Lung (tissue), 12 donors: ENCODE results near the gene ARL3. TPM values are rescaled to one million over a fixed set of nuclear protein-coding genes. Genes with fewer than 3 reads are reported as not detected.

Experiments
- ATAC-seq: fragments of 200-7000 bp; cut with Tn5 transposase; one replicate; pipeline ENCODE4 v1.9.1; 2020; ENCODE audit warnings: moderate number of reproducible peaks; ENCODE audit not compliant: insufficient read depth, low FRiP score
- DNase-seq, 3 donors: peaks; one replicate each; pipeline ENCODE4 v3.0.0-alpha.2; 2013 to 2017
- H3K27ac ChIP-seq, 2 donors: one replicate each; pipeline ENCODE4 v1.5.1; 2013; ENCODE audit warnings: mild to moderate bottlenecking in 2 of 2, moderate library complexity in 2 of 2, control low read depth in 1 of 2, inconsistent platforms in 1 of 2, low read depth in 1 of 2, low read length in 1 of 2
- H3K27me3 ChIP-seq, 3 donors: one replicate each; pipeline ENCODE4 v1.5.1; 2013; ENCODE audit warnings: low read length in 2 of 3; ENCODE audit not compliant: control insufficient read depth in 3 of 3, insufficient read depth in 3 of 3
- H3K36me3 ChIP-seq, 4 donors: one replicate each; pipeline ENCODE4 v1.5.1; 2013; ENCODE audit warnings: low read length in 4 of 4, mild to moderate bottlenecking in 1 of 4, moderate library complexity in 1 of 4; ENCODE audit not compliant: control insufficient read depth in 4 of 4, insufficient read depth in 4 of 4
- H3K4me1 ChIP-seq, 5 donors: one replicate each; pipeline ENCODE4 v1.5.1; 2013; ENCODE audit warnings: low read length in 5 of 5, mild to moderate bottlenecking in 2 of 5, moderate library complexity in 1 of 5; ENCODE audit not compliant: control insufficient read depth in 5 of 5, insufficient read depth in 5 of 5
- H3K4me3 ChIP-seq: one replicate; pipeline ENCODE4 v1.5.1; 2013; ENCODE audit warnings: mild to moderate bottlenecking, control low read depth, moderate library complexity
- H3K9ac ChIP-seq, 2 donors: one replicate each; pipeline ENCODE4 v1.5.1; 2013; ENCODE audit warnings: low read length in 2 of 2, control low read depth in 1 of 2; ENCODE audit not compliant: insufficient read depth in 1 of 2
- H3K9me3 ChIP-seq, 4 donors: one replicate each; pipeline ENCODE4 v1.5.1; 2013; ENCODE audit warnings: low read length in 3 of 4, mild to moderate bottlenecking in 1 of 4, moderate library complexity in 1 of 4; ENCODE audit not compliant: control insufficient read depth in 4 of 4, insufficient read depth in 3 of 4
- CTCF ChIP-seq: IDR thresholded peaks from 2 replicates; pipeline ENCODE4 v1.5.1; 2012; ENCODE audit warnings: mild to moderate bottlenecking; ENCODE audit errors: control extremely low read depth, extremely low read depth
- WGBS, 2 donors: extraction: QIAGEN DNeasy Blood & Tissue Kit; methylation state at CpG; one replicate each; pipeline ENCODE4 v1.1.7; 2013; 5-methylcytosine and 5-hydroxymethylcytosine counted together
- polyA plus RNA-seq, 2 donors: library from polyadenylated mRNA; stranded (reverse); fragments of 200-250 nt; gene quantifications; one replicate each; pipeline ENCODE4 v1.2.1, GENCODE V29; 2013
- total RNA-seq, 2 donors: library from RNA; depleted of rRNA in 1 of 2; stranded (reverse); fragments of >200 nt in 1 of 2; gene quantifications; one replicate each; pipeline ENCODE4 v1.2.1, GENCODE V29; 2014 to 2021
- donor health status: control.
- donor health status: control.
- donor health status: Bipolar disorder and iron deficiency.
- donor health status: healthy.
- donor health status: DM: yes; HTN: yes; CAD: no.

Gene ARL3
- total and polyA plus RNA-seq, 4 donors = 6.7 to 12.2 (median 9.7) TPM

- TF ChIP-seq CTCF = no peak
Observed at GRCh38 chr10:102757323-102757722, 43.1 kb upstream of the ARL3 start.

GRCh38 chr10:102753718-102754117, 39.5 kb upstream of the ARL3 start:
- no peaks in the 10 kb centered on the region for H3K27me3 ChIP-seq
- no peaks in the 10 kb centered on the region for H3K9me3 ChIP-seq
- TF ChIP-seq CTCF = no peak
- peaks cover 0 to 6% (median 0%) of the 10 kb centered on the region in 5 donors for H3K4me1 ChIP-seq
- ATAC-seq (no peak), DNase-seq (no peak)
- no peak overlapping the region for H3K4me3 ChIP-seq
- peaks cover 0 to 2% (median 0%) of the 10 kb centered on the region in 4 donors for H3K36me3 ChIP-seq
- no peak overlapping the region for H3K9ac ChIP-seq
- no peak overlapping the region for H3K27ac ChIP-seq
- WGBS, 2 donors = 79 to 91% methylated on average over 1 of the region's 1 CpG

More at GRCh38 chr10:102757323-102757722, 43.1 kb upstream of the ARL3 start:
- DNase-seq = no peak
- Histone ChIP-seq H3K9me3 (no peaks in the 10 kb centered on the region), H3K27ac (peak overlapping the region in 1 of 2 donors; percentile 27), H3K36me3 (peaks cover 0 to 2% (median 0%) of the 10 kb centered on the region in 4 donors), H3K4me3 (no peak overlapping the region), H3K9ac (no peak overlapping the region), H3K4me1 (peaks cover 0 to 3% (median 2%) of the 10 kb centered on the region in 5 donors), H3K27me3 (no peaks in the 10 kb centered on the region)
- ATAC-seq = no peak
- WGBS, 2 donors = 92% methylated on average over 6 of the region's 6 CpGs

- TF ChIP-seq CTCF = peak; percentile 22
- Histone ChIP-seq H3K27me3 (no peaks in the 10 kb centered on the region), H3K4me3 (no peak overlapping the region), H3K36me3 (peaks cover 0 to 2% (median 0%) of the 10 kb centered on the region in 4 donors), H3K9ac (no peak overlapping the region), H3K9me3 (no peaks in the 10 kb centered on the region), H3K27ac (peak overlapping the region; percentile 28 to 78), H3K4me1 (peaks cover 0 to 6% (median 0%) of the 10 kb centered on the region in 5 donors)
- ATAC-seq (no peak), DNase-seq (peak in 2 of 3 donors; percentile 56 to 66)
- 79% methylated on average over 4 of the region's 4 CpGs for WGBS, 2 donors
Observed at GRCh38 chr10:102752934-102753664, 38.9 kb upstream of the ARL3 start.
